GM23338 (cell line): ENCODE results near the gene CYSTM1. TPM values are rescaled to one million over a fixed set of nuclear protein-coding genes. Genes with fewer than 3 reads are reported as not detected.

Source experiments
- ATAC-seq: fragments of 200-7000 bp; cut with Tn5 transposase; 3 replicates; pipeline ENCODE4 v1.9.1; 2020
- DNase-seq: peaks from one replicate; pipeline ENCODE4 v3.0.0-alpha.2; 2015; ENCODE audit warnings: low spot score
- H2AFZ ChIP-seq: fragments of 200-600 bp; sonication (generic); 2 replicates; pipeline ENCODE4 v1.8.0; 2016; ENCODE audit warnings: antibody characterized with exemption, mild to moderate bottlenecking, moderate library complexity
- H3F3A ChIP-seq: fragments of 200-600 bp; sonication (generic); replicated peaks from 2 replicates; pipeline ENCODE4 v1.8.0; 2017; ENCODE audit warnings: antibody characterized with exemption, mixed run types, low read depth
- H3K27ac ChIP-seq: fragments of 200-600 bp; sonication (generic); 2 replicates; pipeline ENCODE4 v1.6.1; 2016; ENCODE audit warnings: low read depth
- H3K27me3 ChIP-seq: fragments of 200-600 bp; sonication (generic); 2 replicates; pipeline ENCODE4 v1.8.0; 2016; ENCODE audit warnings: mild to moderate bottlenecking, mixed run types, moderate library complexity; ENCODE audit not compliant: insufficient read depth
- H3K36me3 ChIP-seq: fragments of 200-600 bp; sonication (generic); 2 replicates; pipeline ENCODE4 v1.8.0; 2016; ENCODE audit warnings: mild to moderate bottlenecking; ENCODE audit not compliant: insufficient read depth
- H3K4me1 ChIP-seq: fragments of 200-600 bp; sonication (generic); 2 replicates; pipeline ENCODE4 v1.8.0; 2016; ENCODE audit warnings: mild to moderate bottlenecking, moderate library complexity; ENCODE audit not compliant: insufficient read depth
- H3K4me2 ChIP-seq: fragments of 200-600 bp; sonication (generic); 2 replicates; pipeline ENCODE4 v1.7.1; 2017; ENCODE audit warnings: mixed run types
- H3K4me3 ChIP-seq: fragments of 200-600 bp; sonication (generic); 2 replicates; pipeline ENCODE4 v1.6.1; 2016; ENCODE audit warnings: mixed run types
- H3K79me2 ChIP-seq: fragments of 200-600 bp; sonication (generic); replicated peaks from 2 replicates; pipeline ENCODE4 v1.8.0; 2017; ENCODE audit warnings: mild to moderate bottlenecking; ENCODE audit not compliant: insufficient read depth
- H3K9me2 ChIP-seq: fragments of 200-600 bp; sonication (generic); 2 replicates; pipeline ENCODE4 v1.8.0; 2017; ENCODE audit not compliant: insufficient read depth
- H4K20me1 ChIP-seq: fragments of 200-600 bp; sonication (generic); replicated peaks from 2 replicates; pipeline ENCODE4 v1.8.0; 2017; ENCODE audit warnings: mild to moderate bottlenecking; ENCODE audit not compliant: insufficient read depth
- H3K27ac Mint-ChIP-seq: 2 replicates; pipeline ENCODE4 v1.8.0; 2020; ENCODE audit warnings: inconsistent platforms, mild to moderate bottlenecking, moderate library complexity, mixed read lengths
- H3K27me3 Mint-ChIP-seq: 3 replicates; pipeline ENCODE4 v1.8.0; 2022; ENCODE audit warnings: low read depth, mild to moderate bottlenecking, moderate library complexity, mixed read lengths, inconsistent platforms; ENCODE audit not compliant: insufficient read depth, poor library complexity
- H3K36me3 Mint-ChIP-seq: 3 replicates; pipeline ENCODE4 v1.8.0; 2021; ENCODE audit warnings: low read depth, mild to moderate bottlenecking, inconsistent platforms, moderate library complexity, mixed read lengths
- H3K4me1 Mint-ChIP-seq: 3 replicates; pipeline ENCODE4 v1.8.0; 2020; ENCODE audit warnings: mild to moderate bottlenecking, inconsistent platforms, mixed read lengths
- H3K4me3 Mint-ChIP-seq: 3 replicates; pipeline ENCODE4 v1.8.0; 2021; ENCODE audit warnings: moderate library complexity, mild to moderate bottlenecking, inconsistent platforms, mixed read lengths
- H3K9me3 Mint-ChIP-seq: 3 replicates; pipeline ENCODE4 v1.8.0; 2020; ENCODE audit warnings: moderate library complexity, mild to moderate bottlenecking, inconsistent platforms, mixed read lengths
- CREB1 ChIP-seq: fragments of 250-450 bp; sonication (Bioruptor Pico); IDR thresholded peaks from 2 replicates; pipeline ENCODE4 v1.5.0; 2020; ENCODE audit warnings: low read depth, mild to moderate bottlenecking, moderate library complexity
- EZH2 ChIP-seq: fragments of 200-600 bp; sonication (generic); IDR thresholded peaks from one replicate; pipeline ENCODE4 v1.8.0; 2017; ENCODE audit warnings: antibody characterized with exemption, mild to moderate bottlenecking, low read depth; ENCODE audit not compliant: unreplicated experiment
- EZH2phosphoT487 ChIP-seq: fragments of 200-600 bp; sonication (generic); IDR thresholded peaks from one replicate; pipeline ENCODE4 v1.8.1; 2018; ENCODE audit warnings: antibody characterized with exemption; ENCODE audit not compliant: unreplicated experiment
- STAT1 ChIP-seq: IDR thresholded peaks from one replicate; pipeline ENCODE4 v1.6.1; 2016; ENCODE audit warnings: antibody characterized with exemption; ENCODE audit not compliant: unreplicated experiment
- polyA plus RNA-seq: library from polyadenylated mRNA; unstranded; fragments of >200 nt; fragmentation: Nextera tagmentation; extraction: Ambion mirVana; gene quantifications from 2 replicates; pipeline ENCODE4 v1.2.1, GENCODE V29; 2016
- total RNA-seq: library from RNA; depleted of rRNA; stranded (reverse); fragments of >200 nt; shearing (Covaris generic); gene quantifications from 2 replicates; pipeline ENCODE4 v1.2.3, GENCODE V29; 2014
- TF ChIP-seq, protein P1 (sequence below), 2 experiments: fragments of 200-600 bp in 1 of 2; sonication (generic) in 1 of 2; conservative IDR thresholded peaks; 2 replicates each; pipeline versions ENCODE4 v1.5.1 to v1.6.1; 2016 to 2017; ENCODE audit warnings: antibody characterized with exemption in 2 of 2, low read depth in 2 of 2, mild to moderate bottlenecking in 2 of 2, moderate library complexity in 1 of 2
- TF ChIP-seq, protein P2 (sequence below): IDR thresholded peaks from 2 replicates; pipeline ENCODE4 v1.6.1; 2016; ENCODE audit warnings: antibody characterized with exemption

Gene CYSTM1
- total and polyA plus RNA-seq, 2 experiments from 2014 or later, result 14.4 to 46.0 TPM

DNA sequence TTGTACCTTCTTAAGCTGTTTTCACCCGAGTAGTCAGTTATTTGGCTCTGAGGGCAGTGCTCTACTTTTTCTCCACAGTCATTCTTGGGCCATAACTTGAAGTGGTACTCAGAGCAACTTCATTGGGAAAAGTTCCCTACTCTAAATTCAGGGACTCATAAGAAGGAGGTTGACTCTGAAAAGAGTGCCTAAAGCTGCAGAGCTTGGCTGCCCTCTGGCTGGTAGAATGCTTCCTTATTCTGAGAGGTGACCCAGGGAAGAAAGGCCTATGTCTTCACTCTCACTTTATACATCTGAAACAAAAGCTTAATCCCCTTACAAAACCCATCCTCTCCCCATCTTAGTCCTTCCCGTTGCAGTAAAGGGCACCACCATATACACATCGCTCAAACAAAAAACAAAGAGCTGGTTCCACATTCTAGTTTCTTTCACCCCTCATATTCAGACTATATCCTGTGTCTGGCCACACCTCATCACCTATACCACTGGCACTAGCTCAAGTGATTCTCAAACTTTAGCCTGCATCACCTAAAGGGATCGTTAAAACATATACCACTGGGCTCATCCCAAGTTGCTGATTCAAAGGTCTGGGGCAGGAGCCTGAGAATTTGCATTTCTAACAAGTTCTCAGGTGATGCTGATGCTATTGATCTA is 41.3 kb upstream of the CYSTM1 start:
- Histone ChIP-seq H3K9me2 (no peaks in the 10 kb centered on the region), H3F3A (no peaks in the 10 kb centered on the region), H3K4me2 (no peak overlapping the region), H3K27me3 (no peaks in the 10 kb centered on the region), H3K27ac (no peak overlapping the region), H3K79me2 (no peaks in the 10 kb centered on the region), H4K20me1 (no peaks in the 10 kb centered on the region), H3K4me1 (peaks cover 6% of the 10 kb centered on the region), H2AFZ (no peak overlapping the region), H3K36me3 (no peaks in the 10 kb centered on the region), H3K4me3 (no peak overlapping the region)
- H3K9me3 Mint-ChIP-seq, result no peaks in the 10 kb centered on the region
- H3K27me3 Mint-ChIP-seq, result no peaks in the 10 kb centered on the region
- H3K27ac Mint-ChIP-seq, result no peak overlapping the region
- H3K4me1 Mint-ChIP-seq, result peaks cover 18% of the 10 kb centered on the region
- no peak for ATAC-seq
- no peak for DNase-seq
- no peaks in the 10 kb centered on the region for H3K36me3 Mint-ChIP-seq
- TF ChIP-seq EZH2phosphoT487, result no peak
- TF ChIP-seq, protein P1, sequence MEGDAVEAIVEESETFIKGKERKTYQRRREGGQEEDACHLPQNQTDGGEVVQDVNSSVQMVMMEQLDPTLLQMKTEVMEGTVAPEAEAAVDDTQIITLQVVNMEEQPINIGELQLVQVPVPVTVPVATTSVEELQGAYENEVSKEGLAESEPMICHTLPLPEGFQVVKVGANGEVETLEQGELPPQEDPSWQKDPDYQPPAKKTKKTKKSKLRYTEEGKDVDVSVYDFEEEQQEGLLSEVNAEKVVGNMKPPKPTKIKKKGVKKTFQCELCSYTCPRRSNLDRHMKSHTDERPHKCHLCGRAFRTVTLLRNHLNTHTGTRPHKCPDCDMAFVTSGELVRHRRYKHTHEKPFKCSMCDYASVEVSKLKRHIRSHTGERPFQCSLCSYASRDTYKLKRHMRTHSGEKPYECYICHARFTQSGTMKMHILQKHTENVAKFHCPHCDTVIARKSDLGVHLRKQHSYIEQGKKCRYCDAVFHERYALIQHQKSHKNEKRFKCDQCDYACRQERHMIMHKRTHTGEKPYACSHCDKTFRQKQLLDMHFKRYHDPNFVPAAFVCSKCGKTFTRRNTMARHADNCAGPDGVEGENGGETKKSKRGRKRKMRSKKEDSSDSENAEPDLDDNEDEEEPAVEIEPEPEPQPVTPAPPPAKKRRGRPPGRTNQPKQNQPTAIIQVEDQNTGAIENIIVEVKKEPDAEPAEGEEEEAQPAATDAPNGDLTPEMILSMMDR (conservative IDR thresholded peaks at IDR 0.05; ENCODE audit: low read depth in 2 of 2), result peak in 1 of 2 experiments; percentile 39; a peak in 2 of 4 replicates
- no peak overlapping the region for H3K4me3 Mint-ChIP-seq

DNA sequence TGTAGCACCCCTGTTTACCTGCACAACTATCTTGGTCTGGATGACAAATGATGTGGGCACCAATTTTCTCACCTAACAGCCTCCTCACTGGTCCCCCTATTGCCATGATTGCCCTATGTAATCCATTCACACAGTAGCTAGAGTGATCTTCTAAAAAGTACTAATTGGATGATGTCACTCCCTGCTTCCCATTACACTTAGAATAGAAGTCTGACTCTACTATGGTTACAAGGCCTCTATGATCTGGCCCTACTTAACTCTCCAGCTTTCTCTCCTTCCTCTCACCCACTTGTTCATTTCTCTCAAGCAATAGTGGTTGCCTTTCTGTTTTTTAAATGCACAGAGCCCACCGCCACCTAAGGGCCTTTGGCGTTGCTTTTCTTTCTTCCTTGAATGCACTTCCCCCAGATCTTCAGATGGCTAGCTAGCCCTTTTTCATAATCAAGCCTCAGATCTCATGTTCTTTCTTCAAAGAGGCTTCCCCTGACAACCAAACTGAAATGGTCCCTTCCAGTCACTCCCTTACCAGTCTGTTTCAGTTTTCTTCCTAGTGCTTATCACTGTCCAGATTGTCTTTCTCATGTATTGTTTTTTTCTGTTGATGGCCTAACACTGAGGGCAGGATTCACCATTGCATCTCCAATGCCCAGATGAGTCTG is 40.6 kb upstream of the CYSTM1 start:
- no peaks in the 10 kb centered on the region for H3F3A ChIP-seq
- H4K20me1 ChIP-seq, result no peaks in the 10 kb centered on the region
- H3K4me2 ChIP-seq, result no peak overlapping the region
- DNase-seq (no peak), ATAC-seq (no peak)
- H3K9me3 Mint-ChIP-seq, result no peaks in the 10 kb centered on the region
- no peak overlapping the region for H3K4me3 Mint-ChIP-seq
- peaks cover 18% of the 10 kb centered on the region for H3K4me1 Mint-ChIP-seq
- no peaks in the 10 kb centered on the region for H3K36me3 Mint-ChIP-seq
- no peak overlapping the region for H3K27ac ChIP-seq
- H3K27me3 Mint-ChIP-seq, result no peaks in the 10 kb centered on the region
- H3K27me3 ChIP-seq, result no peaks in the 10 kb centered on the region
- H3K79me2 ChIP-seq, result no peaks in the 10 kb centered on the region
- no peak overlapping the region for H3K27ac Mint-ChIP-seq
- no peaks in the 10 kb centered on the region for H3K9me2 ChIP-seq
- H3K4me1 ChIP-seq, result peaks cover 6% of the 10 kb centered on the region
- H2AFZ ChIP-seq, result no peak overlapping the region
- no peaks in the 10 kb centered on the region for H3K36me3 ChIP-seq
- no peak for TF ChIP-seq EZH2phosphoT487
- no peak for TF ChIP-seq STAT1
- TF ChIP-seq, protein P2, sequence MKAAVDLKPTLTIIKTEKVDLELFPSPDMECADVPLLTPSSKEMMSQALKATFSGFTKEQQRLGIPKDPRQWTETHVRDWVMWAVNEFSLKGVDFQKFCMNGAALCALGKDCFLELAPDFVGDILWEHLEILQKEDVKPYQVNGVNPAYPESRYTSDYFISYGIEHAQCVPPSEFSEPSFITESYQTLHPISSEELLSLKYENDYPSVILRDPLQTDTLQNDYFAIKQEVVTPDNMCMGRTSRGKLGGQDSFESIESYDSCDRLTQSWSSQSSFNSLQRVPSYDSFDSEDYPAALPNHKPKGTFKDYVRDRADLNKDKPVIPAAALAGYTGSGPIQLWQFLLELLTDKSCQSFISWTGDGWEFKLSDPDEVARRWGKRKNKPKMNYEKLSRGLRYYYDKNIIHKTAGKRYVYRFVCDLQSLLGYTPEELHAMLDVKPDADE, result no peak
- no peak for TF ChIP-seq CREB1 (CRISPR knock-in tag)
- TF ChIP-seq EZH2, result no peak
- no peak overlapping the region for H3K4me3 ChIP-seq
